RCC 7860 (cell line): ENCODE results near the gene RGS3.

ENCODE experiments used
- DNase-seq: peaks from one replicate; pipeline ENCODE4 v3.0.0-alpha.2; 2015; ENCODE audit warnings: low spot score
- FAIRE-seq: peaks from 2 replicates; lab custom pipeline; 2012; peaks lifted over from hg19 to GRCh38; lab: Jason Lieb, UNC

The RGS3 gene

DNA sequence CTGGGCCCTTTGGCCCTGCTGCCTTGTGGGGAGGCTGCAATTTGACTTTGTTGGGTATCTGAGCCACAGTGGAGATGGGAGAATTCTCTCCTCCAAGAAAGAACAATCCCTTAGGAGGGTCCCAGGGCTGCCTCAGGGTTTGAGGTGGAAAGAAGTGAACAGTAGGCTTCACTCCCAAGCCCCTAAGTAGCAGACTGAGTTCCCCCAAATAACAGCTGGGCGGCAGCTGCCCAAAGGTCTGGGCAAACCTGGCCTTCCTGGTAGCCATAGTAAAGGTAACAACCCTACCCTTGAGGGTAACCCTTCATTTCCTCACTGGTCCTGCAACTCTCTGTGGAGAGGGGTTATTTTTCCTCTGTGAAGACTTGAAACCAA lies 746 bp downstream of the RGS3 start:
- no peak for DNase-seq
- no peak for FAIRE-seq

DNA sequence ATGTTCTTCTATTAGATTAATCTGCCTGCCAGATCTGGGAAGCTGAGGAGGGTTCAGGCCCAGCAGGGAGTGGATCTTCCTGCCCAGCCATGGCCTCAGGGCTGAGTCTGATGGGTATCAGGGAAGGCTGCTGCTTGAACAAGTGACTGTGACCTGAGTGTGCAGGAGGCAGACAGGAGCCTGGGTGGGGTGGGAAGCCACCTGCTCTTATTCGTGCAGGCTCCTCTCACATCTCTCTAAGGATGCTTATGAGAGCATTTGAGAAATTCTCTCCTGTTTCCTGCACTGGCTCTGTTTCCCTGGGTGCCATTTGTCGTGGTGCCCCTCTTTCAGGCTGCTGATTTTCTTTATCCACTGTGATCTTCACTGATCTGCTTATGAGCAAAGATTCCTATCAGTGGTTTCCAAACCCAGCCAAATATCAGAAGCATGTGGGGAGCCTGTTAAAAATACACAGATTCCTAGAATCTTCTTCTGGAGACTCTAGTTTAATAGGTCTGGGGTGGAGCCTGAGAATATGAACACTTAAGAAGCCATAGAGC lies 2.1 kb downstream of the RGS3 start:
- FAIRE-seq: no peak
- no peak for DNase-seq

DNA sequence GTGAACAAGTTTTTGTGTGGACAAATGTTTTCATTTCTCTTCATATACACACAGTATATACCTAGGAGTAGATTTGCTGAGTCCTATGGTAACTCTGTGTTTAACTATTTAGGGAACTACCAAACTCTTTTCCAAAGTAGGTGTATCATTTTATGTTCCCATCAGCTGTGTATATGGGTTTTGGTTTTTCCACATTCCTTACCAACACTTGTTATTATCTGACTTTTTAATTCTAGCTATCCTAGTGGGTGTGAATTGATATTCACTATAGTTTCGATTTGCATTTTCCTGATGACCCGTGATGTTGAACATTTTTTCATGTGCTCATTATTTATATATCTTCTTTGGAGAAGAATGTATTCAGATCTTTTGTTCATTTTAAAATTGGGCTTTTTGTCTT lies 3.7 kb downstream of the RGS3 start:
- DNase-seq (no peak), FAIRE-seq (no peak)

DNA sequence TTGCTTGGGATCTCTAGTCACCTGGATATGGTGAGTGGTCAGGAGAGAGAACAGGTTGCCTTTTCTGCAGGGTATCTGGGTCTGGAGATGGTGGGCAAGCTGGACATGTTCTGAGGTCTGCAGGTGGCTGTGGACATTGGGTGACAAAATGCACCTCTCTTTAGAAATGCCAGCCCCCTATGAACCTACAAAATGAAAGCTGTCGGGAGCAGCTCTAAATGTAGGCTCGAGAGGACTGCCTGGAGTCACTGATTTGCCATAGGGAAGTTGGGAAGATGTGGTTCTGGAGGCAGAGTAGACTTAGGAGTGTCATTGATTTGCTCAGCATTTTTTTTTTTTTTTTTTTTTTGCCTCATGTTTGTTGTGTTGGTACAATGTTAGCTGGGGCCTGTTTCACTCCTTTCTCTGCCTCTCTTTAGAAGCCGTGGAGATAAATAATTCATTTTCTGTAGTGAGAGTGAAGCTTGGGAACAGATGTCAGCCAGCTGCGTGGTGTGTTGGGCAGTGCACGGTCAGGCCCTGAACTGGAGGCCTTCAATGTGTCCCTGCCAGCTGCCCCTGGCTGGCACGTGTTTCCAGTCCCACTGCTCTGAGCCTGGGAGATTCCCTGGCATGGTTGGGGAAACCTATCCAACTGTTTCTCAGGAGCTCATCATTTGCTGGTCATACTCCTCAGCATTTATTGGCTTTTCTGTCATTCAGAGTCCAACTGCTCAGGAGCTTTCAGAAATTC lies 5.4 kb downstream of the RGS3 start:
- DNase-seq (peak; percentile 36), FAIRE-seq (no peak)

GRCh38 chr9:113471143-113471542 lies 7.6 kb downstream of the RGS3 start:
- DNase-seq: no peak
- FAIRE-seq: no peak

GRCh38 chr9:113471566-113471965 lies 8.0 kb downstream of the RGS3 start:
- DNase-seq: no peak
- no peak for FAIRE-seq

DNA sequence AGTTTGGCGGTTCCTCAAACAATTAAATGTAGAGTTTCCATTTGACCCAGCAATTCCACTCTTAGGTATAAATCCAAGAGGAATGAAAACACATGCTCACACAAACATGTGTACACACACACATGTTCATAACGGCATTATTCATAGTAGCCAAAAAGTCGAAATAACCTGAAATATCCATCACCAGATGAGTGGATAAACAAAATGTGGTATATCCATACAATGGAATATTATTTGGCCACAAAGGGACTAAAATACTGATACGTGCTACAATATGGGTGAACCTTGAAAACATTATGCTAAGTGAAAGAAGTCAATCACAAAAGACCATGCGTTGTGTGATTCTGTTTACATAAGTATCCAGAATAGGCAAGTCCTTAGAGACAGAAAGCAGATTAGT lies 8.7 kb downstream of the RGS3 start:
- no peak for DNase-seq
- FAIRE-seq: no peak

- DNase-seq (no peak), FAIRE-seq (no peak)
Measured at GRCh38 chr9:113474360-113475028, 11.0 kb downstream of the RGS3 start.

GRCh38 chr9:113475031-113475430 lies 11.5 kb downstream of the RGS3 start:
- FAIRE-seq: no peak
- no peak for DNase-seq

- DNase-seq: no peak
- no peak for FAIRE-seq
Measured at GRCh38 chr9:113475992-113476391, 12.5 kb downstream of the RGS3 start.

GRCh38 chr9:113476511-113476916 lies 13.0 kb downstream of the RGS3 start:
- FAIRE-seq: no peak
- DNase-seq: no peak

GRCh38 chr9:113477058-113477457 lies 13.5 kb downstream of the RGS3 start:
- FAIRE-seq (no peak), DNase-seq (no peak)

DNA sequence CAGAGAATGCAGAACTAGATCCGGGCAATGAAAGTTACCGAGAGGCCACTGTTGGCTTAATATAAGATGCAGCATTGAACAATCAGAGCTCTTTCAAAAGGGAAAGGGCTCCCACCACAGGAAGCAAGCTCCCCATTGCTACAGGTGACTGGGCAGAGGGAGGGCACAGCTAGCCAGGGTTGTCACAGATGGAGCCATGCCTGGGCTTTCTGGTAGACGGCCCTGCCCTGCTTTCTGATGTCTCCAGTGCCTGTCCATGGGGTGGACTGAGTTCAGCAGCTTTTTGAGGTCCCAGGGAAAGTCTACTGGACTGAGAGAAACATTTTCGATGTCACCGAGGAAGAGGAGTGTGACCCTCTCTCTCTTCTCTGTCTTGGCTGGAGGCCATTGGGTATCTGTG lies 14.1 kb downstream of the RGS3 start:
- no peak for FAIRE-seq
- no peak for DNase-seq

DNA sequence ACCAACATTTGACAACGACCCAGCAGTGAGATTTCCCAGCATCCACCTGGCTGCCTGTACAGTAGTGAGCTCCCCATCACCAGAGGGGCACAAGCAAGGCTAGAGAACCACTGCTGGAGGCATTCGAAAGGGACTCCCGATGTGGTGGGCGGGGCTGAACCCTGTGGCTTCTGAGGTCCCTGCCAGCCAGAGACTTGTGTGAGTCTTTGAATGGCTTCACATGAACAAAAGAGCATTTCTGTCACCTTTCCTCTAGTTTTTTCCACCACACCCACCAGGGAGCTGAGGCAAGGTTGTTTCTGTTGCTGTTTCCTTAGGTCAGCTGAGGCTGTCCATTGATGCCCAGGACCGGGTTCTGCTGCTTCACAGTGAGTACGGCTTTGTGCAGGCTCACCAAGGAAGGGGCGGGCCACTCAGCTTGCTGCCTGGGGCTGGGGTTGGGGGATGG lies 15.7 kb downstream of the RGS3 start:
- DNase-seq: no peak
- FAIRE-seq: no peak

- no peak for DNase-seq
- no peak for FAIRE-seq
Measured at GRCh38 chr9:113480612-113481011, 17.1 kb downstream of the RGS3 start.

DNA sequence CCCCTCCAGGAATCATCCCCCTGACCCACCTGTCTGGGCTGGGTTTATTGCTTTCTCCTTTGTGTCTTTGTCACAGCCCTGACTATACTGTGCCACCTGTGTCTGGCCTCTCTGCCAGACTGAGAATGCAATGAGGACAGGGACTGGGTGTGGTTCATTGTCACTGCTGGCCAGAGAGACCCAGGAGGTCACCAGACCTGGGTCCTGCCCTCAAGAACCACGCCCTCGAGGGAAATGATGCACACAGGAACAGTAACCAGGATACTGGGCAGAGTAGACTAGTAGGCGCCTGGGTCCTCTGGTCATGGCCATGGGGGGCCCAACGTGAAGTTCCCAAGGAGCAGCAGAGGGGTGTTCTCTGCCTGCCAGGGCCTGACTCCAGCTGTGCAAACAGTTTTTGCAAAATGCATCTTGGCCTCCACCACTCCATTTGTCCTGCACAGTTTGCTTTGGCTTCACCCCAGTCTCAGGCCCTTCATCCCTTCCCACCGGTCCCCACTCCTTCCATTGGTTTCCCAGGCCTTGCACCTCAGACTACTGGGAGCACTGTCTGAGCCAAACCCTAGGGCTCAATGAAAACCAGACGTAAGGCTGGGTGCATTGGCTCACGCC lies 17.8 kb downstream of the RGS3 start:
- FAIRE-seq: no peak
- no peak for DNase-seq

DNA sequence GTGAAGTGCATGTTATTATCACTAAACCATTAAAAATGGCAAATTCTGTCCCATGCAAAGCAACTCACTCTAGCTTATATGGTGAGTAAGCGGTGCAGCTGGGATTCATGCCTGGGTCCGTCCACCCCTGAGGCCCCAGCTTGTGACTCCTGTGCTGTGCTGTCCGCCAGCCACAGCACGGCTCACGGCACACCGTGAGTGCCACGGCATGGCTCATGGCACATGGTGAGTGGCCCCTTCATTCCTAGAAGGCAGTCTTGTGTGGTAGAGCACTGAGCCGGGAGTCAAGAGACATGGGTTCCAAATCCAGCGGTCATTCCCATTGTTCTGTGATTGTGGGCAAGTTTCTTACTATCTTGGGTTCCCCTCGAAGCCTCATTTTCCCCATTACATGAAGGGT lies 18.8 kb downstream of the RGS3 start:
- DNase-seq (no peak), FAIRE-seq (no peak)

DNA sequence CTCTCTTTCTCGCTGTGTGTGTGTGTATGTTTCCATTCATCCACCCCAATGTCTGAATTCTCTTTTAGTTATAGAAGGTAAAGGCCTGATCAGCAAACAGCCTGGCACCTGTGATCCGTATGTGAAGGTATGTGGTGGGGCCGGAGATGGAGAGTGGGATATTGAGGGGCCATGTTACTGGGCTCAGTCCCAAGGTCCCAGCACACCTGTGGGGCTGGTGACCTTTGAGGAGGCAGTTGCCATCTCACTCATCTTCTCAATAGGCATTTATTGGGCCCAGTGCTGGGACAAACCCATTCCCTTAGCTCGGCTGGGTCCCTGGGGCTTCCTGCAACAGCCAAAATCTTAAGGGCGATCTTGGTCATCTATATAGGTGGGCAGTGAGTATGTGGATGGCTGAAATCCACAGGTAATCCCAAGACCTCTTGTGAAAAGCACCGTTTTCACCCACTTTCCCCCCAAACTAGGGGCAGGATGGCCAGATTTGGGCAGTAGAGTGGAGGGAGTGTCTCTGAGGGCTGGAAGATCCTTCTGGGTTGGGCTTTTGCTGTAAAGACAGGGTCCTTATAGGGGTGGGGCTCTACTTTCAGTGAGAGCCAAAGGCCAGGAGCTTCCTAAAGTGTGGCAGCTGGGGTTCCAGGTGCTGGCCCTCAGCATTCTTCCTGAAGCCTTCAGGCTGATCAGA lies 19.6 kb downstream of the RGS3 start:
- FAIRE-seq: no peak
- no peak for DNase-seq

DNA sequence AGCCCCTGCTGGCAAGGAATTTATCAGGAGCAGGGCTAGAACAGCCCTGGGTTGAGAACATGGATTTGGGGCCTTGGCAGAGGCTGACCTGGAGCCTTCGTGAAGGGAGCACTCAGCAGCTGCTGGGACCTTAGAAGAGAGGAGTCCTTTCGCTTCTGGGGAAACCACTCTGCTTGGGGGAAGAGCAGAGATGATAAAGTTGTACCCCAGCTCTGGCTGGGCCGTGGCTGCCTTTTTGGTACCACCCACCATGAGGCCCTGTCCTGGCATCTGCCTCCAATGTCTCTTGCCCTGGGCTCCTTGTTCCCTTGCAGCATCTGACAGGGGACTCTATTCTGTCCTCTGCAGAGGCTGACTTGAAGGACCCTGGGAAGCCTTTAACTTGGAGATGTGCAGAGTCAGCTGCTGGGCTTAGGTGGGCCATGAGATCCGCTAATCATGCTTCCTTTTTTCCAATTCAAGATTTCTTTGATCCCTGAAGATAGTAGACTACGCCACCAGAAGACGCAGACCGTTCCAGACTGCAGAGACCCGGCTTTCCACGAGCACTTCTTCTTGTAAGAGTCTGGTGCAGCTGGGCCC lies 20.2 kb downstream of the RGS3 start:
- FAIRE-seq: no peak
- no peak for DNase-seq

GRCh38 chr9:113484258-113484730 lies 20.8 kb downstream of the RGS3 start:
- no peak for DNase-seq

GRCh38 chr9:113485761-113486115 lies 22.2 kb downstream of the RGS3 start:
- DNase-seq (no peak), FAIRE-seq (no peak)

More at GRCh38 chr9:113484258-113484730, 20.8 kb downstream of the RGS3 start:
- no peak for FAIRE-seq
